MM.1S (cell line): ENCODE data around the gene SPAG16.

Experiments
- CTCF ChIP-seq: fragments of 300-600 bp; sonication (generic); IDR thresholded peaks from 2 replicates; pipeline ENCODE4 v1.5.1; 2016; ENCODE audit warnings: antibody characterized with exemption, low read length, mixed read lengths
- EZH2 ChIP-seq: fragments of 300-600 bp; sonication (generic); optimal IDR thresholded peaks from 2 replicates; pipeline ENCODE3; 2017; ENCODE audit warnings: low read depth, mild to moderate bottlenecking, antibody characterized with exemption, low read length, mixed read lengths
- EZH2phosphoT487 ChIP-seq: fragments of 300-600 bp; sonication (generic); IDR thresholded peaks from 2 replicates; pipeline ENCODE4 v1.6.1; 2018; ENCODE audit warnings: antibody characterized with exemption, low read length

- TF ChIP-seq CTCF (no peak), EZH2phosphoT487 (no peak), EZH2 (no peak)
Measured at GRCh38 chr2:213740453-213740852, 456.2 kb downstream of the SPAG16 start.
